ENCODE data around the gene C1QTNF2. TPM values are rescaled to one million over a fixed set of nuclear protein-coding genes. Genes with fewer than 3 reads are reported as not detected.

Gene C1QTNF2
- polyA plus RNA-seq, 3 donors, result not detected

GRCh38 chr5:160327818-160328217, 42.6 kb downstream of the C1QTNF2 start:
- Mint-ChIP-seq H3K36me3 (no peaks in the 10 kb centered on the region), H3K27ac (peak overlapping the region in 1 of 7 donors; percentile 68), H3K4me1 (peaks cover 4% of the 10 kb centered on the region), H3K27me3 (ENCODE audit: low read depth in 3 of 3) (peaks cover 5 to 6% (median 6%) of the 10 kb centered on the region in 3 donors), H3K9me3 (no peaks in the 10 kb centered on the region), H3K4me3 (no peak overlapping the region)
- no peaks in the 10 kb centered on the region for H3K9me3 ChIP-seq (replicated peaks in 1 of 2; ENCODE audit: control insufficient read depth in 1 of 2, insufficient read depth in 1 of 2, low read length in 2 of 2)
- H3K79me2 ChIP-seq (ENCODE audit: insufficient read depth, low read length), result no peaks in the 10 kb centered on the region
- no peak overlapping the region for H3K9ac ChIP-seq (ENCODE audit: insufficient read depth, low read length, poor library complexity, severe bottlenecking)
- H4K20me1 ChIP-seq (ENCODE audit: insufficient read depth, low read length), result no peaks in the 10 kb centered on the region
- intact Hi-C loops (cut with micrococcal nuclease), result no loop called here
- H3K27me3 ChIP-seq (ENCODE audit: control insufficient read depth in 2 of 2, insufficient read depth in 2 of 2, low read length in 2 of 2), result no peaks in the 10 kb centered on the region
- no peak overlapping the region for H3K4me2 ChIP-seq (replicated peaks; ENCODE audit: extremely low read depth, low read length, poor library complexity, severe bottlenecking)
- DNase-seq, result no peak
- no peak overlapping the region for H2AFZ ChIP-seq (ENCODE audit: insufficient read depth, low read depth, low read length, poor library complexity, severe bottlenecking)
- 97% methylated on average over 5 of the region's 6 CpGs for WGBS (ENCODE audit: insufficient coverage)
- H3K4me1 ChIP-seq (ENCODE audit: control insufficient read depth in 1 of 2, insufficient read depth in 2 of 2, low read length in 2 of 2), result peaks cover 4 to 17% of the 10 kb centered on the region in 2 donors
- no peak overlapping the region for H3K4me3 ChIP-seq (replicated peaks in 1 of 3; ENCODE audit: low read depth in 2 of 3, low read length in 3 of 3)
- TF ChIP-seq CTCF (IDR thresholded peaks at IDR 0.05), result no peak
- no peak overlapping the region for H3K27ac ChIP-seq (ENCODE audit: low read depth in 1 of 2, low read length in 2 of 2)
- H3K36me3 ChIP-seq (replicated peaks in 1 of 2; ENCODE audit: control insufficient read depth in 1 of 2, insufficient read depth in 2 of 2, low read length in 2 of 2), result no peaks in the 10 kb centered on the region

DNA sequence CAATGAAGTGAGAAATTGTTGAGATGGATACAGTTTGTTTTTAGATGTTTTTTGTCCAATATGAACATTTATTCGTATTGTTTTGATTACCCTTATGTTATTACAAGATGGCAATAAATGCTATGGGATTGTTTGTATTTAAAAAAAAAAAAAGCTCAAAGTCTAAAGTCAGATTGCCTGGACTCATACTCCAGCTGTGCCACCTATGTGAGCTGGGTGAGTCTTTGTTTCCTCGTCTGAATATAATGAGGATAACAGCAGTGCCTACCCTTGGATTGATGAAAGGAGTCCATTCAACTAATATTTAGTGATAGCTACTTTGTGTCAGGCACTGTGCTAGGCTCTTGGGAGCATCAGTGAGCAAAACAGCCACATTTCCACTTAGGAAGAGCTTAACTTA, 43.4 kb downstream of the C1QTNF2 start:
- Histone ChIP-seq H3K27me3 (ENCODE audit: control insufficient read depth in 2 of 2, insufficient read depth in 2 of 2, low read length in 2 of 2) (no peaks in the 10 kb centered on the region), H4K20me1 (ENCODE audit: insufficient read depth, low read length) (no peaks in the 10 kb centered on the region), H3K9ac (ENCODE audit: insufficient read depth, low read length, poor library complexity, severe bottlenecking) (no peak overlapping the region), H3K79me2 (ENCODE audit: insufficient read depth, low read length) (no peaks in the 10 kb centered on the region), H3K36me3 (replicated peaks in 1 of 2; ENCODE audit: control insufficient read depth in 1 of 2, insufficient read depth in 2 of 2, low read length in 2 of 2) (no peaks in the 10 kb centered on the region), H3K4me1 (ENCODE audit: control insufficient read depth in 1 of 2, insufficient read depth in 2 of 2, low read length in 2 of 2) (peaks cover 3 to 9% of the 10 kb centered on the region in 2 donors), H3K4me3 (replicated peaks in 1 of 3; ENCODE audit: low read depth in 2 of 3, low read length in 3 of 3) (no peak overlapping the region), H3K4me2 (replicated peaks; ENCODE audit: extremely low read depth, low read length, poor library complexity, severe bottlenecking) (no peak overlapping the region), H3K27ac (ENCODE audit: low read depth in 1 of 2, low read length in 2 of 2) (no peak overlapping the region), H3K9me3 (replicated peaks in 1 of 2; ENCODE audit: control insufficient read depth in 1 of 2, insufficient read depth in 1 of 2, low read length in 2 of 2) (no peaks in the 10 kb centered on the region), H2AFZ (ENCODE audit: insufficient read depth, low read depth, low read length, poor library complexity, severe bottlenecking) (no peak overlapping the region)
- intact Hi-C loops (cut with micrococcal nuclease), result no loop called here
- Mint-ChIP-seq H3K36me3 (no peaks in the 10 kb centered on the region), H3K9me3 (no peaks in the 10 kb centered on the region), H3K4me1 (peaks cover 5% of the 10 kb centered on the region), H3K4me3 (no peak overlapping the region), H3K27me3 (ENCODE audit: low read depth in 3 of 3) (peaks cover 5 to 6% (median 6%) of the 10 kb centered on the region in 3 donors), H3K27ac (no peak overlapping the region)
- WGBS (ENCODE audit: insufficient coverage), result no CpG with 5 or more reads among the region's 2 CpGs
- no peak for DNase-seq
- TF ChIP-seq CTCF (IDR thresholded peaks at IDR 0.05), result no peak

All from CD14-positive monocyte (primary cell).